Esophagus (tissue), 2 donors: ENCODE results near the gene OST4. TPM values are rescaled to one million over a fixed set of nuclear protein-coding genes. Genes with fewer than 3 reads are reported as not detected.

Experiments used
- H3K27ac ChIP-seq, 2 donors: one replicate each; pipeline ENCODE4 v1.5.1; 2013; ENCODE audit warnings: low read depth in 2 of 2, mild to moderate bottlenecking in 2 of 2, inconsistent platforms in 1 of 2, low read length in 1 of 2, moderate library complexity in 1 of 2
- H3K27me3 ChIP-seq, 2 donors: one replicate each; pipeline ENCODE4 v1.6.1; 2013; ENCODE audit warnings: low read length in 2 of 2, control low read depth in 1 of 2, mild to moderate bottlenecking in 1 of 2; ENCODE audit not compliant: insufficient read depth in 2 of 2, control insufficient read depth in 1 of 2
- H3K36me3 ChIP-seq, 2 donors: one replicate each; pipeline ENCODE4 v1.6.1; 2013; ENCODE audit warnings: low read length in 1 of 2; ENCODE audit not compliant: control insufficient read depth in 2 of 2, insufficient read depth in 2 of 2
- H3K4me1 ChIP-seq, 2 donors: one replicate each; pipeline ENCODE4 v1.6.1; 2013; ENCODE audit warnings: low read length in 1 of 2; ENCODE audit not compliant: control insufficient read depth in 2 of 2, insufficient read depth in 2 of 2
- H3K4me3 ChIP-seq, 2 donors: one replicate each; pipeline ENCODE4 v1.5.1; 2013; ENCODE audit warnings: low read length in 2 of 2, mild to moderate bottlenecking in 2 of 2, low read depth in 1 of 2, moderate library complexity in 1 of 2
- H3K9me3 ChIP-seq, 2 donors: one replicate each; pipeline ENCODE4 v1.6.1; 2013; ENCODE audit warnings: mild to moderate bottlenecking in 2 of 2, low read depth in 1 of 2, low read length in 1 of 2, moderate library complexity in 1 of 2; ENCODE audit not compliant: control insufficient read depth in 2 of 2, insufficient read depth in 1 of 2
- WGBS, 2 donors: extraction: QIAGEN DNeasy Blood & Tissue Kit; methylation state at CpG; one replicate each; pipeline ENCODE4 v1.1.7; 2013; 5-methylcytosine and 5-hydroxymethylcytosine counted together
- polyA plus RNA-seq, 2 donors: library from polyadenylated mRNA; stranded (reverse); fragments of 200-250 nt; gene quantifications; one replicate each; pipeline ENCODE4 v1.2.3, GENCODE V29; 2013
- donor health status: healthy with polysubstance abuse.
- donor health status: Bipolar disorder and iron deficiency.

OST4 gene
- polyA plus RNA-seq, 2 donors = 203 to 358 TPM

DNA sequence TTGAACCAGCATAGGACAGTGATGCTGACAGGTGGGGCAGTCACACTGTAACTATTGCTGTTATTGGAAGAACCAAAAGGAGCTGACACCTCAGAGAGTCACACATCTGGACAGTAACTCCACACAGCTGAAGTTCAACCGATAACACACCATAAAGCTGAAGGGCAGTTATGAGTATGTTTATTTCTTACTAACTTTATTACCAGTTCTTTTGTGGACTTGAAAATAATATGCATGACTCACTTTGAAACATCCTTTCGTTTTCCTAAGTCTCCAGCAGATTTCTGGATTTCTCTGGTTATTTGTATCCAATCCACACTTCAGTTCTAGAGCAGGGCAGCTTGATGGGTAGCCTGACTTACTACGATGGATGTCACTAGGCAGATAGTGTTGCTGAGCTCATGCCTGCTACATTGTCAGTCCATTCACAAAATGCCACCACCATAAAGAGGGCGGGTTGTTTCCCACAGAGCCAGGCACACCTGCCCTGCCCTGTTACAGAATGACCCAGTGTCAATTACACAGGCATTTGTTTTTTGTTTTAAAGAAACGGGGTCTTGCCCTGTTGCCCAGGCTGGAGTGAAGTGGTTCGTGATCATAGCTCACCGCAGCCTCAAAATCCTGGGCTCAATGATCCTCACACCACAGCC, 28.3 kb downstream of the OST4 start:
- peaks cover 30% of the 10 kb centered on the region in 2 donors for H3K36me3 ChIP-seq
- H3K9me3 ChIP-seq = no peaks in the 10 kb centered on the region
- H3K4me1 ChIP-seq = no peaks in the 10 kb centered on the region
- no peaks in the 10 kb centered on the region for H3K27me3 ChIP-seq
- no peak overlapping the region for H3K27ac ChIP-seq
- 86 to 88% methylated on average over 7 of the region's 7 CpGs for WGBS, 2 donors
- H3K4me3 ChIP-seq = no peak overlapping the region

DNA sequence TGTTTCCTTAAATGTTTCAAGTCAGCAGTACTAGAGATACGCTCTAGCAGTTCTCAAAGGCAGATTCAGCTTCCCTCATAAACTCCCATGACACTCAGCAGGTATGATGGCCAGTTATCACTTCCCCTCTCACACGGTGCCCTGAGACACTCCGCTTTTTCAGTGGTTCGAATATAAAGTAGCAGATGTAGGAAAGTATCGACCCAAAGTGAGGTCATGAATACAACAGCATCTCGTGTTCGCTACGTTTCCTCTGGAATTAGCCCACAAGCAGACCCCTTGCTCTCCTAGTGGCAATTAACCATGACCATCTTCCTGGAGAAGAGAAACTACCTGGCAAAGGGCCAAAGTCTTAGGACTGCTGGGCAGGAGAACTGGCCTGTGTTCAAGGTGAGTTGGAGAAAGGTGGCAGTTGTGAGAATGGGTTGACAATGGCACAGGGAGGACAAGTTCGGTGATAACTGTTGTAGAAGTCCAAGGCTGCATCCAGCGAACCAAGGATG, 29.2 kb downstream of the OST4 start:
- Histone ChIP-seq H3K27ac (no peak overlapping the region), H3K4me3 (no peak overlapping the region), H3K36me3 (peaks cover 36 to 39% of the 10 kb centered on the region in 2 donors), H3K9me3 (no peaks in the 10 kb centered on the region), H3K27me3 (no peaks in the 10 kb centered on the region), H3K4me1 (no peaks in the 10 kb centered on the region)
- WGBS, 2 donors = 77 to 80% methylated on average over 10 of the region's 10 CpGs

DNA sequence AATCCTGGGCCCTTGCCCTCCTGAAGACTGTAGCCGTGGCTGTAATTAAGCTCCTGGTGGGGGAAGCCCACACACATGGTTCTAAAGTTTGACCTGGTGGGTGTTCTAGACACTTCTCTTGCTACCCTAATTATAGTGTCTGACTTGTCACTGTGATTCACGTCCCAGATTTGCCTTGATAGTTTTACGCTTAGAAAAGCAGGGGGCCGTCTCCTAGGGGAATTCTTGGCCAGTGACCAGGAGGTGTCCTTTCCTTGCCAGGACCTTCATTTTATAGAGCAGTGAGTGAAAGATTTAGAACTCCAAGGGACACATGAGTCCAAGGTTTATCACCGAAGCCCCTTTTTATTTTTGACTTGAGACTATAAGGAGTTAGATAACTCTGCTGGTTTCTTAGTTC, 29.7 kb downstream of the OST4 start:
- Histone ChIP-seq H3K27me3 (no peaks in the 10 kb centered on the region), H3K36me3 (peaks cover 41 to 43% of the 10 kb centered on the region in 2 donors), H3K9me3 (no peaks in the 10 kb centered on the region), H3K27ac (no peak overlapping the region), H3K4me1 (no peaks in the 10 kb centered on the region), H3K4me3 (no peak overlapping the region)
- WGBS, 2 donors = 62 to 66% methylated on average over 5 of the region's 5 CpGs

DNA sequence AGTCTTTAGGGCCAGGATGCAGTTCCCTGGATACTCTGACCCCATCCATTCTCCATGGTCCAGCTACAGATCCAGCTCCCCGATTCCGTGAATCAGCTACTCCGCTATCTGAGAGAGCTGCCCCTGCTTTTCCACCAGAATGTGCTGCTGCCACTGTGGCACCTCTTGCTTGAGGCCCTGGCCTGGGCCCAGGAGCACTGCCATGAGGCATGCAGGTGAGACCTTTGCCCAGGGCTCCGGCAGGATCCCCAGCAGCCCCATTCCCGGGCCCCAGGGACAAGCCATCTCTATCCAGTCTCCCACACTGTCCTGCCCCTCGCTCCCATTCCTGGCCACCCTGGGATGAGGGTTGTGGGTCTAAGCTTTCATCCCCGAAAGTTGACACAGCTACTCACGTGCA, 31.2 kb downstream of the OST4 start:
- WGBS, 2 donors = 88 to 92% methylated on average over 8 of the region's 8 CpGs
- peaks cover 45 to 56% of the 10 kb centered on the region in 2 donors for H3K36me3 ChIP-seq
- H3K9me3 ChIP-seq = no peaks in the 10 kb centered on the region
- H3K27me3 ChIP-seq = no peaks in the 10 kb centered on the region
- no peak overlapping the region for H3K27ac ChIP-seq
- H3K4me3 ChIP-seq = no peak overlapping the region
- no peaks in the 10 kb centered on the region for H3K4me1 ChIP-seq

DNA sequence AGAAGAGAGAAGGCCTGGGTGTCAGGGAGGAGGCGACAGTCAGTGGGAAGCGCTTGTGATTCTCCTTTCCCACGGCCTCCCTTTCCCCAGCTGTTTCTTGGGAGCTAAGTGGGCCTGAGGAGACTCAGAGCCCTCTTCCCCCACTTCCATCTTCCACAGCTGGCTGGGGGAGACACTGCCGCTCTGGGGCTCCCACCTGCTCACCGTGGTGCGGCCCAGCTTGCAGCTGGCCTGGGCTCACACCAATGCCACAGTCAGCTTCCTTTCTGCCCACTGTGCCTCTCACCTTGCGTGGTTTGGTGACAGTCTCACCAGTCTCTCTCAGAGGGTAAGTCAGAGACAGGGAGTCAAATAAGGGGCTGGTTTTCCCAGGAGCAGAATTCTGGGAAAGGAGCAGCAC, 31.6 kb downstream of the OST4 start:
- H3K27ac ChIP-seq = no peak overlapping the region
- H3K4me1 ChIP-seq = no peaks in the 10 kb centered on the region
- H3K4me3 ChIP-seq = no peak overlapping the region
- no peaks in the 10 kb centered on the region for H3K27me3 ChIP-seq
- peaks cover 46 to 57% of the 10 kb centered on the region in 2 donors for H3K36me3 ChIP-seq
- 95 to 98% methylated on average over 7 of the region's 7 CpGs for WGBS, 2 donors
- no peaks in the 10 kb centered on the region for H3K9me3 ChIP-seq

DNA sequence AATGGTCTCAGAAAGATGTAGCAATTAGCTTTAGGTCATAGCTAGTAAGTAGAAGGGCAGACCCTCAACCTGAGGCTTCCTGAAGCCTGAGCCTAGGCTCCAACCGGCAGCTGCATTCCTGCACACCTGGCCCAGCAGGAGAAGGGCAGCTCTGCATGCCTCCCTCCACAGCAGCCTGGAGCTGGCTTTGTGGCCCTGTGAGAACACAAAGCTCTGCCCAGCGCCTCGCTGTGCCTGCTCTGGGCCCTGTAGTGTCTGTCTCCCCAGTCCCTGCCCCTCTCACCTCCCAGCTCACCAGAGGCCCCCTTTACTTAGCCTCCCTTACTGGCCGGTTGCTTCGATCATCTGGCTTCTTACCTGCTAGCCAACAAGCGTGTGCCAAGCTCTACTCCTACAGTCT, 32.0 kb downstream of the OST4 start:
- no peak overlapping the region for H3K27ac ChIP-seq
- H3K9me3 ChIP-seq = no peaks in the 10 kb centered on the region
- WGBS, 2 donors = 88 to 93% methylated on average over 6 of the region's 6 CpGs
- no peaks in the 10 kb centered on the region for H3K27me3 ChIP-seq
- H3K4me1 ChIP-seq = no peaks in the 10 kb centered on the region
- H3K36me3 ChIP-seq = peaks cover 46 to 57% of the 10 kb centered on the region in 2 donors
- H3K4me3 ChIP-seq = no peak overlapping the region

DNA sequence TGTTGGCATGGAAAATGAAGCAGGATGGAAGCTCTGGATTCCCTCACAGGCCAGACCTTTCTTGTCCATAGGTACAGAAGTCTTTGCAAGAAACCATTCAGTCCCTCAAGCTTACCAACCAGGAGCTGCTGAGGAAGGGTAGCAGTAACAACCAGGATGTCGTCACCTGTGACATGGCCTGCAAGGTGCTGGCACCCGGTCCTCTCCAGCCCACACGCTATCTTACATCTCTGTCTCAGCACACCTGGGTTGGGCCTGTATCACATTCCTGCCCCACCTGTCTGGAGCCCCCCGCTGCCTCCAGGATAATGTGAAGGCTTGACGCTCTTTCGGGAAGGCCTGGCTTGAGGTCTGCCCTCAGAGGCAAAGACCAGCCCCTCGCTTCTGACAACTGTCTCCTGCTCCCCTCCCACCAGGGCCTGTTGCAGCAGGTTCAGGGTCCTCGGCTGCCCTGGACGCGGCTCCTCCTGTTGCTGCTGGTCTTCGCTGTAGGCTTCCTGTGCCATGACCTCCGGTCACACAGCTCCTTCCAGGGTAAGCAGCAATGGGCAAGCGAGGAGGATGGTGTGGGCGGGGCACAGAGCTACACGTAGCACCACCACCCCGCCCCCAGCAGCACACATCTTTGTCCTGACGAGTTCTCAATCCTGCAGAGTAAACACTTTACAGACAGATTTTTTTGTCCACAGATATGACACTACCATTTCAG, 32.7 kb downstream of the OST4 start:
- Histone ChIP-seq H3K27ac (no peak overlapping the region), H3K4me1 (peaks cover 3% of the 10 kb centered on the region in 2 donors), H3K4me3 (no peak overlapping the region), H3K27me3 (no peaks in the 10 kb centered on the region), H3K36me3 (peaks cover 46 to 57% of the 10 kb centered on the region in 2 donors), H3K9me3 (no peaks in the 10 kb centered on the region)
- WGBS, 2 donors = 84 to 87% methylated on average over 17 of the region's 17 CpGs

DNA sequence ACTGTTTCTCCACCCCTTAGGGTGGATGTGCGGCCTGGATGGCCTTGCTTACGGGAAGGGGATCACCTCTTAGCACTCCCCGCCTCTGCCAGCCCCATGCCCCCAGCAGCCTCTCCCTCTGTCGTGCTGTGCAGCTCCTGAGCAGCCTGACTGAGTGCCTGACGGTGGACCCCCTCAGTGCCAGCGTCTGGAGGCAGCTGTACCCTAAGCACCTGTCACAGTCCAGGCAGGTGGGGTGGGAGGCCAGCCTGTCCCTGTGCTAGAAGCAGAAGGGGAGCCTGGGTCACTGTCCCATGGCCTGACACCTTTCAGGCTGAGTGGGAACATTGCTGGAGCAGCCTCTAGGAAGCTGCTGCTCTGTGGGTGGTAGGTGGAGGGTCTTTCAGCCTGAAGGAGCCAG, 33.4 kb downstream of the OST4 start:
- WGBS, 2 donors = 91 to 92% methylated on average over 6 of the region's 6 CpGs
- Histone ChIP-seq H3K4me1 (peaks cover 3 to 4% of the 10 kb centered on the region in 2 donors), H3K27me3 (no peaks in the 10 kb centered on the region), H3K4me3 (no peak overlapping the region), H3K27ac (no peak overlapping the region), H3K36me3 (peaks cover 46 to 57% of the 10 kb centered on the region in 2 donors), H3K9me3 (no peaks in the 10 kb centered on the region)

DNA sequence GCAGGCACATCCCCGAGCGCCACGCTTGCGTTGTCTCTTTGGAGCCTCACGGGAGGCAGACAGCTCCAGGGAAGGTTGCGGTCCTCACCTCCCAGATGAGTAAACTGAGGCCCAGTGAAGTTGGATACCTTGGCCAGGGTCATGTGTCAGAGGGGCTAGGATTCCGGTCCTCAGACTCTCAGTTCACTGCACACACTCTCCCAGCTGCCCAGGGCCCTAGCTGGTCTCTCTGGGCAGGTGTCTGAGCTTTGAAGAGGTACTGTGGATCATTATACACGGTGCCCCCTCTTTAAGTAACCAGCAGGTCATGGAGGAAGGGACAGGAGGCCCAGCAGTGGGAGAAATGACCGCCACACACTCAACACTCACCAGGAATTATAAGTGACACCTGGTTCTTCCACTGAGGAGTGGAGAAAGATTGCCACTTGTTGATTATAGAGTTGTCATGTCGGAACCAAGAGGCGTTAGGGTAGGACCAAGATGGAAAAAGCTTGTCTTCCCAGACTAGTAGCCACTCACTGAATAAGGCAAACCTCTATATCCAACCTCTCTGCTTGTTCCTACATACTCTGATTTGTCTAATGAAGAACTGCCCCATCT, 38.1 kb downstream of the OST4 start:
- Histone ChIP-seq H3K4me1 (peaks cover 3 to 4% of the 10 kb centered on the region in 2 donors), H3K9me3 (no peaks in the 10 kb centered on the region), H3K4me3 (peak overlapping the region; percentile 76 to 83), H3K36me3 (peaks cover 18 to 29% of the 10 kb centered on the region in 2 donors), H3K27me3 (no peaks in the 10 kb centered on the region), H3K27ac (peak overlapping the region; percentile 69 to 70)
- 10 to 12% methylated on average over 11 of the region's 11 CpGs for WGBS, 2 donors
